BE2C (cell line): ENCODE measurements around the gene CDKN1A.

Source experiments
- DNase-seq: peaks from one replicate; pipeline ENCODE4 v3.0.0-alpha.2; 2020
- H3K27me3 ChIP-seq: fragments of 250-450 bp; sonication (Bioruptor Pico); 2 replicates; pipeline ENCODE4 v1.5.1; 2020; ENCODE audit warnings: mild to moderate bottlenecking
- H3K36me3 ChIP-seq: fragments of 250-450 bp; sonication (Bioruptor Pico); 2 replicates; pipeline ENCODE4 v1.5.1; 2020; ENCODE audit warnings: mild to moderate bottlenecking
- H3K4me1 ChIP-seq: fragments of 250-450 bp; sonication (Bioruptor Pico); 2 replicates; pipeline ENCODE4 v1.5.1; 2020
- H3K4me3 ChIP-seq: 2 replicates; pipeline ENCODE4 v1.5.1; 2011; ENCODE audit warnings: low read depth, low read length
- H3K9me3 ChIP-seq: fragments of 250-450 bp; sonication (Bioruptor Pico); 2 replicates; pipeline ENCODE4 v1.5.1; 2020
- TF ChIP-seq, protein P1 (sequence below): IDR thresholded peaks from 2 replicates; pipeline ENCODE4 v1.5.1; 2012; ENCODE audit warnings: mild to moderate bottlenecking, low read depth, low read length

CDKN1A gene

GRCh38 chr6:36634317-36635108, 44.0 kb upstream of the CDKN1A start:
- TF ChIP-seq, protein P1, sequence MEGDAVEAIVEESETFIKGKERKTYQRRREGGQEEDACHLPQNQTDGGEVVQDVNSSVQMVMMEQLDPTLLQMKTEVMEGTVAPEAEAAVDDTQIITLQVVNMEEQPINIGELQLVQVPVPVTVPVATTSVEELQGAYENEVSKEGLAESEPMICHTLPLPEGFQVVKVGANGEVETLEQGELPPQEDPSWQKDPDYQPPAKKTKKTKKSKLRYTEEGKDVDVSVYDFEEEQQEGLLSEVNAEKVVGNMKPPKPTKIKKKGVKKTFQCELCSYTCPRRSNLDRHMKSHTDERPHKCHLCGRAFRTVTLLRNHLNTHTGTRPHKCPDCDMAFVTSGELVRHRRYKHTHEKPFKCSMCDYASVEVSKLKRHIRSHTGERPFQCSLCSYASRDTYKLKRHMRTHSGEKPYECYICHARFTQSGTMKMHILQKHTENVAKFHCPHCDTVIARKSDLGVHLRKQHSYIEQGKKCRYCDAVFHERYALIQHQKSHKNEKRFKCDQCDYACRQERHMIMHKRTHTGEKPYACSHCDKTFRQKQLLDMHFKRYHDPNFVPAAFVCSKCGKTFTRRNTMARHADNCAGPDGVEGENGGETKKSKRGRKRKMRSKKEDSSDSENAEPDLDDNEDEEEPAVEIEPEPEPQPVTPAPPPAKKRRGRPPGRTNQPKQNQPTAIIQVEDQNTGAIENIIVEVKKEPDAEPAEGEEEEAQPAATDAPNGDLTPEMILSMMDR = no peak
- H3K4me3 ChIP-seq = no peak overlapping the region
- no peaks in the 10 kb centered on the region for H3K27me3 ChIP-seq
- H3K4me1 ChIP-seq = no peaks in the 10 kb centered on the region
- H3K9me3 ChIP-seq = no peaks in the 10 kb centered on the region
- H3K36me3 ChIP-seq = no peaks in the 10 kb centered on the region
- no peak for DNase-seq

DNA sequence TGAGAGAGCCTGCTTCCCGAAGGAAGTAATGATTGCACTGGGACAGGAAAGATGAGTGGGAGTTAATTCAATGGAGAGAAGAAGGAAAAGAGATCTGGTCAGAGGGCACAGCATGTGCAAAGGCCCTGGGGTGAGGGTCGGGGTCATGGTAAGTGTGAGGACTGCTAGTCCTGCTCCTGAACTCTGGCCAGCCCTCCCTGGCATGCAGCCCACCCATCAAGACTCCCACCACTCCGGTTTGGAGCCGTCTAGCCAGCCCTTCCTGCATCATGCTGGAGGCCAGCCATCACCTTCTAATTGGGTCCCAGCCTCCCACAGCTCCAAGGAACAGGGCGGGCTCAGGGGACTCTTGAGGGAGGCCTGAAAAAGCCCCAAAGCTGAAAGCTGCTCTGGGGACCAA, 42.2 kb upstream of the CDKN1A start:
- no peak for DNase-seq
- H3K27me3 ChIP-seq = no peaks in the 10 kb centered on the region
- H3K36me3 ChIP-seq = no peaks in the 10 kb centered on the region
- H3K9me3 ChIP-seq = no peaks in the 10 kb centered on the region
- H3K4me1 ChIP-seq = no peaks in the 10 kb centered on the region
- no peak overlapping the region for H3K4me3 ChIP-seq
- TF ChIP-seq, protein P1 = no peak

GRCh38 chr6:36636687-36637418, 41.7 kb upstream of the CDKN1A start:
- Histone ChIP-seq H3K4me1 (no peaks in the 10 kb centered on the region), H3K4me3 (no peak overlapping the region), H3K27me3 (no peaks in the 10 kb centered on the region), H3K9me3 (no peaks in the 10 kb centered on the region), H3K36me3 (no peaks in the 10 kb centered on the region)
- TF ChIP-seq, protein P1 = no peak
- no peak for DNase-seq

DNA sequence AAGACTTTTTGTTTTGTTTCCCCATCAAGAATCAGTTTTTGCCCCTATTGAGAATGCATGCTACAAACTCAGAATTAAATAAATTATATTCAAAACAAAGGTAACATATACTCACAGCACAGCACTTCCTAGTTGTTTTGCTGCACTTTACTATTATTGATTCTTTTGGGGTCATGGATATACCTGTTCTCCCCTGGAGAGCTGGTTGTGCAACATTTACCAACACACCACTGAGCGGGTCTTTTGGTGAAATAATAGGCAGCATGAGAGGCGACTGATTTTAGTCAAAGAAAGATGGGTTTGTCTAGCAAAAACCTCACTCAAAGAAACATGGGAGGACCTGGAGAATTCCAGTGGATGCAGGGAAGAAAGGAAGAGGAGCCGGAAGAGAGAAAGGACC, 39.9 kb upstream of the CDKN1A start:
- no peak for DNase-seq
- Histone ChIP-seq H3K36me3 (no peaks in the 10 kb centered on the region), H3K27me3 (no peaks in the 10 kb centered on the region), H3K9me3 (no peaks in the 10 kb centered on the region), H3K4me3 (no peak overlapping the region), H3K4me1 (peaks cover 3% of the 10 kb centered on the region; the same call in 1 of the 2 replicates)
- TF ChIP-seq, protein P1 = no peak

DNA sequence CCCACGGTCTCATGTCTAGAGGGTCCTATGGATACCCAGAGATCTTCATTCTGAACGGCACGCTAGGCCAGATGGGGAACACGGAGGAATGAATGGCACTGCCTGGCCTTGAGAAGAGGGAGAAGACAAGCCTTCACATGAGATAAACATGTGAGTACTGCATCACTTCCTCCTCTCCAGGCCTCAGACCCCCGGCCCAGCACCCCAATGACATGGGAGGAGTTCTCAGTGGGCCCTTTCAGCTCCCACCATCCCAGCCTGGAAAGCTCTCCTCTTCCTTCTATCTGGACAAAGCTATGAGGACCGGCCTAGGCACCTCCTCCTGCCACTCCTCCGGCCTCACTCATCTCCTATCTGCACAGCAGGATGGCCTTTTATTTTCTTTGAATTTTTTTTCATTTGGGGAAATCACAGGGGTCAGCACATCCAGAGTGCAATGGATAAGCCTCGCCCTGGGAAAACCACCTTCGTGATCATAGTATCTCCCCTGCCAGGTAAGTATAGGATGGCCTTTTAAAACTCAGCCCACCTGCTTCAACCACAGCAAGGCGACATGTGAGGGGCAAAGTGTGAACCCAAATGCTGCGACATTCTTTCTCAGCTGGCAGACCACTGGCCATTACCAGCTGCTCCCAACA, 39.2 kb upstream of the CDKN1A start:
- TF ChIP-seq, protein P1 = no peak
- Histone ChIP-seq H3K36me3 (no peaks in the 10 kb centered on the region), H3K27me3 (no peaks in the 10 kb centered on the region), H3K4me1 (peaks cover 5% of the 10 kb centered on the region; the same call in 1 of the 2 replicates), H3K9me3 (no peaks in the 10 kb centered on the region), H3K4me3 (no peak overlapping the region)
- DNase-seq = no peak
